Measurements from ENCODE around the gene KIR3DL3. TPM values are rescaled to one million over a fixed set of nuclear protein-coding genes. Genes with fewer than 3 reads are reported as not detected.
"Not testable (repeated sequence)": the region's sequence is repeated elsewhere in the genome, so short reads cannot be mapped to it uniquely, and the experiment has no call there.

Gene KIR3DL3
- polyA plus RNA-seq, 4 donors: not detected

DNA sequence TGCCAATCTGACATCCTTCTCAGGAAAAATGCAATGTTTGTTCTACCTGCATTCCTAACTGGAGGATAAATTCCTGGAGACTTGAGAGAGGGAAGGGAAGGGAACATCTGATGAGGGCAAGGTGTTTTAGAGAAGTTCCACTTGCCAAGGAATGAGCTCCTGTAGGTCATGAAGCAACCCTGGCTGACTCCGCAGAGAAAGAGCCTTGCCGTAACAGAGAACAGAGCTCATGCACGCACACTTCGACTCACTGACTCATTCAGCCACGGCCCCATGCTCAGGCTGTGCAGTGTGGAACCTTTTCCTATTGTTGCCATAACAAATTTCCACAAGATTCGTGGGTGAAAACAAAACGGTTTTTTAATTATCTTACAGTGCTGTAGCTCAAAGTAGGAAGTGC, 54.7 kb downstream of the KIR3DL3 start:
- 64 to 70% (median 69%) methylated on average over 7 of the region's 7 CpGs for WGBS, 3 donors
- not testable (repeated sequence) for H3K4me1 ChIP-seq (ENCODE audit: control insufficient read depth in 3 of 3, insufficient read depth in 2 of 3, low read depth in 1 of 3, low read length in 2 of 3); H3K27ac ChIP-seq (ENCODE audit: low read depth in 1 of 3, low read length in 2 of 3); DNase-seq; H3K9me3 ChIP-seq (ENCODE audit: control insufficient read depth in 2 of 2, insufficient read depth in 1 of 2, low read depth in 1 of 2, low read length in 1 of 2); H3K36me3 ChIP-seq (ENCODE audit: control insufficient read depth in 3 of 3, insufficient read depth in 2 of 3, low read depth in 1 of 3, low read length in 3 of 3); H3K27me3 ChIP-seq (ENCODE audit: control insufficient read depth in 3 of 3, insufficient read depth in 3 of 3, low read length in 3 of 3); H3K4me3 ChIP-seq (ENCODE audit: low read depth in 1 of 3, low read length in 3 of 3); FAIRE-seq

- H3K4me1 ChIP-seq (ENCODE audit: control insufficient read depth in 3 of 3, insufficient read depth in 2 of 3, low read depth in 1 of 3, low read length in 2 of 3); H3K4me3 ChIP-seq (ENCODE audit: low read depth in 1 of 3, low read length in 3 of 3); FAIRE-seq; H3K27ac ChIP-seq (ENCODE audit: low read depth in 1 of 3, low read length in 2 of 3); DNase-seq; H3K27me3 ChIP-seq (ENCODE audit: control insufficient read depth in 3 of 3, insufficient read depth in 3 of 3, low read length in 3 of 3); H3K9me3 ChIP-seq (ENCODE audit: control insufficient read depth in 2 of 2, insufficient read depth in 1 of 2, low read depth in 1 of 2, low read length in 1 of 2); H3K36me3 ChIP-seq (ENCODE audit: control insufficient read depth in 3 of 3, insufficient read depth in 2 of 3, low read depth in 1 of 3, low read length in 3 of 3): not testable (repeated sequence)
- 73 to 79% (median 76%) methylated on average over 4 of the region's 4 CpGs for WGBS, 3 donors
These were observed 58.7 kb downstream of the KIR3DL3 start for GRCh38 chr19:54782916-54783315.

Other genes with a start within 250 kb of the KIR3DL3 start
- under 1 TPM in 2 of 4 donors, not detected in 2; 0.09 to 0.33 TPM for gene LAIR2, start 221.6 kb upstream of the KIR3DL3 start, polyA plus RNA-seq
- gene LILRA2, start 150.7 kb upstream of the KIR3DL3 start, polyA plus RNA-seq: 1 to 10 TPM in 2 of 4 donors, under 1 TPM in 1, not detected in 1; 0.34 to 1.1 (median 1.1) TPM
- gene LILRA1, start 130.8 kb upstream of the KIR3DL3 start, polyA plus RNA-seq: under 1 TPM; 0.22 to 0.61 (median 0.42) TPM
- 1 to 10 TPM in 2 of 4 donors, under 1 TPM in 2; 0.45 to 3.5 (median 1.8) TPM for gene LILRB1, start 94.0 kb upstream of the KIR3DL3 start, polyA plus RNA-seq
- gene LILRB4, start 61.5 kb upstream of the KIR3DL3 start, polyA plus RNA-seq: 1 to 10 TPM; 1.1 to 4.6 (median 2.9) TPM
- under 1 TPM in 1 of 4 donors, not detected in 3; 0.06 TPM for gene KIR2DL3, start 14.1 kb downstream of the KIR3DL3 start, polyA plus RNA-seq
- under 1 TPM in 2 of 4 donors, not detected in 2; 0.04 to 0.07 TPM for gene KIR2DL1, start 45.4 kb downstream of the KIR3DL3 start, polyA plus RNA-seq
- under 1 TPM in 2 of 4 donors, not detected in 2; 0.09 to 0.10 TPM for gene KIR2DL4, start 79.2 kb downstream of the KIR3DL3 start, polyA plus RNA-seq
- gene KIR3DL1, start 92.0 kb downstream of the KIR3DL3 start, polyA plus RNA-seq: under 1 TPM in 1 of 4 donors, not detected in 3; 0.04 TPM
- gene KIR2DS4, start 108.2 kb downstream of the KIR3DL3 start, polyA plus RNA-seq: under 1 TPM in 2 of 4 donors, not detected in 2; 0.04 TPM
- under 1 TPM in 1 of 4 donors, not detected in 3; 0.07 TPM for gene KIR3DL2, start 126.0 kb downstream of the KIR3DL3 start, polyA plus RNA-seq
- under 1 TPM in 2 of 4 donors, not detected in 2; 0.06 to 0.22 TPM for gene FCAR, start 149.8 kb downstream of the KIR3DL3 start, polyA plus RNA-seq
- under 1 TPM in 2 of 4 donors, not detected in 2; 0.16 to 0.77 TPM for gene NCR1, start 181.7 kb downstream of the KIR3DL3 start, polyA plus RNA-seq
- gene NLRP7, start 223.1 kb downstream of the KIR3DL3 start, polyA plus RNA-seq: under 1 TPM in 3 of 4 donors, not detected in 1; 0.01 to 0.27 (median 0.04) TPM
- 10 to 100 TPM in 2 of 4 donors, 1 to 10 TPM in 2; 2.2 to 10.9 (median 7.6) TPM for gene NLRP2, start 241.9 kb downstream of the KIR3DL3 start, polyA plus RNA-seq